ENCODE results near the gene ROM1. TPM values are rescaled to one million over a fixed set of nuclear protein-coding genes. Genes with fewer than 3 reads are reported as not detected.

ROM1 gene
- total RNA-seq, 4 donors from 2014 or later = 5.3 to 5.6 TPM; not detected in 2

GRCh38 chr11:62592989-62593421 is 20.1 kb upstream of the ROM1 start:
- WGBS, 2 donors (ENCODE audit: low coverage in 1 of 2) = 53 to 75% methylated on average over 7 to 8 of the region's 8 CpGs
- no peak for DNase-seq
- Histone ChIP-seq H3K27me3 (no peaks in the 10 kb centered on the region), H3K36me3 (peaks cover 0 to 51% (median 25%) of the 10 kb centered on the region in 4 donors), H3K9me3 (no peaks in the 10 kb centered on the region), H3K4me3 (no peak overlapping the region), H3K27ac (peak overlapping the region; percentile 93 to 98 (median 96)), H3K4me1 (peaks cover 16 to 37% (median 24%) of the 10 kb centered on the region in 4 donors)
- TF ChIP-seq CTCF (IDR thresholded peaks at IDR 0.05) (no peak), EP300 (IDR thresholded peaks at IDR 0.05; ENCODE audit: low read depth) (no peak), POLR2A (IDR thresholded peaks at IDR 0.05) (no peak), POLR2AphosphoS5 (IDR thresholded peaks at IDR 0.05) (no peak)
- intact Hi-C loops (cut with DNase I; ENCODE audit: low total_unique reads) = no loop called here
- in situ Hi-C loops (cut with MboI; ENCODE audit: low pct_ligation_motif_present in 1 of 4, low pct_unique_long_range_greater_than_20kb in 1 of 4, low sequenced_read_pairs in 3 of 4) = loop anchor here in 1 of 4 donors (10.0 to 25.0 kb wide), 2 partner anchors 102 to 269 kb away; no protein-coding TSS in a partner anchor

DNA sequence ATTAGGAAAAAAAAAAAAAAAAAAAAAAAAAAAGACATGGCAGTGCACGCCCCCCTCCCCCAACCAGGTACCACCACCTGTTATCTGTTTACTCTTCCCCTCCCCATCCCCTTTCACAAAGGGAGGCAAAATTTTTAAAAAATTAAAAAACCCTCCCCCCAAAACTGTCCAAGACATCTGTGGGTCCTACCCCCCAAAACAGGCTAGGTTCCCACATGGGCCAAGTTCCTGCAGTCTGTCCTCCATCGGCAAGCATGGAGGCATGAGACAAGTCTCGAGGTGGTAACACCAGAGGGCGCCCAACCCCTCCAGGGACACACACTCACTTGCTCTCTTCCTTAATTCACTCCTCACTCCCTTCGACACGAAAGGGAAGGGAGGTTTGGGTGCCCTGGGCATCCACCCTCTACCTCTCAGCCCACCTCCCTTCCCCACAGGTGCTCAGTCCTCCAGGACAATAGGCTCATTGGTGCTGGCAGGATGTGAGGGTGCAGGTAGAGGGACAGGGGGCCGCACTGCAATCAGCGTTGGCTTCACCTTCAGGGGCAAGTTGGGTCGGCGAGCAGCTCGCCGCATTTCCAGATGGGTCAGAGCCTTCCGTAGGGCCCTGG is 19.5 kb upstream of the ROM1 start:
- H3K4me3 ChIP-seq = no peak overlapping the region
- H3K9me3 ChIP-seq = no peaks in the 10 kb centered on the region
- peak; percentile 48 to 67 (median 59) for TF ChIP-seq CTCF (IDR thresholded peaks at IDR 0.05)
- no peak for TF ChIP-seq POLR2A (IDR thresholded peaks at IDR 0.05)
- peak in 1 of 3 donors; percentile 22 for TF ChIP-seq POLR2AphosphoS5 (IDR thresholded peaks at IDR 0.05)
- no peak for TF ChIP-seq EP300 (IDR thresholded peaks at IDR 0.05; ENCODE audit: low read depth)
- DNase-seq = peak; percentile 87
- H3K27me3 ChIP-seq = no peaks in the 10 kb centered on the region
- intact Hi-C loops (cut with DNase I; ENCODE audit: low total_unique reads) = no loop called here
- in situ Hi-C loops (cut with MboI; ENCODE audit: low pct_ligation_motif_present in 1 of 4, low pct_unique_long_range_greater_than_20kb in 1 of 4, low sequenced_read_pairs in 3 of 4) = loop anchor here in 1 of 4 donors (10.0 to 25.0 kb wide), 2 partner anchors 101 to 269 kb away; no protein-coding TSS in a partner anchor
- peaks cover 16 to 41% (median 25%) of the 10 kb centered on the region in 4 donors for H3K4me1 ChIP-seq
- H3K27ac ChIP-seq = peak overlapping the region; percentile 93 to 98 (median 96)
- whole genome bisulfite sequencing, 2 donors (ENCODE audit: low coverage in 1 of 2) = 58% methylated on average over 13 of the region's 13 CpGs; no CpG with 5 or more reads in 1 of the 2 donors
- H3K36me3 ChIP-seq = peaks cover 0 to 51% (median 25%) of the 10 kb centered on the region in 4 donors

DNA sequence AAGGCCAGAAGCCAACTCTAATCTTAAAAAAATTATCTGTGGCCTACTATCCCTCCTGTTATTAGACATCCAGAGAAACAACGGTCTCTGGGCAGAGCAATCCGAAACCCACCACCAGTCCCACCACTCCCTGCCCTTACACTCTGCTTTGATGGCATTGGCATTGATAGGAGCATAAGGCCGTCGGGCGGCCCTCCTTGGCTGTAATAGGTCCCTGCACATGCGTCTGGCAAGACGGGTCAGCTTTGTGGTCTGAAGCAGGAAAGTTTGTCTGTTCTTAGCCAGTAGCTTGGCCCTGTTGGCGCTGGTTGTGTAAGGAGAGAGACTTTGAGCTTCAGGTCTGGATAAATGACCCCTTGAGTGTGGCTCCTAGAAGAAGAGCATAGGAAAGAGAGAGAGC is 17.9 kb upstream of the ROM1 start:
- H3K4me3 ChIP-seq = no peak overlapping the region
- in situ Hi-C loops (cut with MboI; ENCODE audit: low pct_ligation_motif_present in 1 of 4, low pct_unique_long_range_greater_than_20kb in 1 of 4, low sequenced_read_pairs in 3 of 4) = loop anchor here in 1 of 4 donors (10.0 to 25.0 kb wide), 2 partner anchors 100 to 267 kb away; no protein-coding TSS in a partner anchor
- DNase-seq = no peak
- no peak for TF ChIP-seq POLR2A (IDR thresholded peaks at IDR 0.05)
- no peak for TF ChIP-seq EP300 (IDR thresholded peaks at IDR 0.05; ENCODE audit: low read depth)
- TF ChIP-seq POLR2AphosphoS5 (IDR thresholded peaks at IDR 0.05) = no peak
- no peak for TF ChIP-seq CTCF (IDR thresholded peaks at IDR 0.05)
- intact Hi-C loops (cut with DNase I; ENCODE audit: low total_unique reads) = no loop called here
- no peaks in the 10 kb centered on the region for H3K27me3 ChIP-seq
- H3K9me3 ChIP-seq = no peaks in the 10 kb centered on the region
- no peak overlapping the region for H3K27ac ChIP-seq
- H3K4me1 ChIP-seq = peaks cover 28 to 47% (median 38%) of the 10 kb centered on the region in 4 donors
- WGBS, 2 donors (ENCODE audit: low coverage in 1 of 2) = 85 to 100% methylated on average over 1 to 8 of the region's 8 CpGs
- H3K36me3 ChIP-seq = peaks cover 0 to 47% (median 23%) of the 10 kb centered on the region in 4 donors

DNA sequence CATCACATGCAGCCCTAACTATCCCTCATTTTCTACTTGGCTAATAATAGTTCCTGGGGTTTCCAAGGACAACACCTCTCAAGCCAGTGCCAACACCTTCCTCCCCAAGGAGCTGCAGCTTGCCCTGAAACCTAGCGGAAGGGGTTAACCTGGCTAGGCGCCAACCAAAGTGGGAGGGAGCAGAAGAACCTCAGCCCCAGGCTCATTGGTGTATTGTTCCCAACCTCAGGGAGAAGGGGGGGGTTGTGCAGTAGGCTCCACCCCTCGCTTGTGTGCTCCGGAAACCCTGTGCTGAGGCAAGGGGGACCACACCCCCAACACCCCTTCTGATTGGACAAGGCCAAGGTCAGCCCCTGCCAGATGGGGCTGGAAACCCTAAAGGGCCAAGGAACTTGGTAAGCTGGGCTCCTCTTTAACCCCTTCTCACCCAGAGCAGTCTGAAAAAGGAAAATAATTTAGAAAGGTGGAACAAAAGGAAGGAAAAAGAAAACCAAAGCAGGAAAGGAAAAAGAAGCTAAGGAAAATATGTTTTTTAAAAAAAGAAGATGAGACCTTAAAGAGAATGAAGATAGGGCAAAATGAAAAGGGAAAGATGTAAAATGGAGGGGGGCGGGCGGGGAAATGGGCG is 13.9 kb upstream of the ROM1 start:
- Histone ChIP-seq H3K27me3 (no peaks in the 10 kb centered on the region), H3K36me3 (peaks cover 0 to 41% (median 21%) of the 10 kb centered on the region in 4 donors), H3K4me1 (peaks cover 13 to 41% (median 34%) of the 10 kb centered on the region in 4 donors), H3K9me3 (no peaks in the 10 kb centered on the region), H3K4me3 (peak overlapping the region in 2 of 4 donors; percentile 75 to 99), H3K27ac (peak overlapping the region; percentile 96 to 100 (median 98))
- intact Hi-C loops (cut with DNase I; ENCODE audit: low total_unique reads) = no loop called here
- in situ Hi-C loops (cut with MboI; ENCODE audit: low pct_ligation_motif_present in 1 of 4, low pct_unique_long_range_greater_than_20kb in 1 of 4, low sequenced_read_pairs in 3 of 4) = loop anchor here in 1 of 4 donors (10.0 to 25.0 kb wide), 2 partner anchors 96 to 263 kb away; no protein-coding TSS in a partner anchor
- peak; percentile 94 for DNase-seq
- 36% methylated on average over 7 of the region's 7 CpGs; no CpG with 5 or more reads in 1 of the 2 donors for WGBS, 2 donors (ENCODE audit: low coverage in 1 of 2)
- TF ChIP-seq CTCF (IDR thresholded peaks at IDR 0.05) (no peak), EP300 (IDR thresholded peaks at IDR 0.05; ENCODE audit: low read depth) (no peak), POLR2A (IDR thresholded peaks at IDR 0.05) (no peak), POLR2AphosphoS5 (IDR thresholded peaks at IDR 0.05) (peak; percentile 49 to 66 (median 63))
